ENCODE results near the gene ZNF764.

GRCh38 chr16:30561089-30561816 is 3.1 kb upstream of the ZNF764 start:
- TF ChIP-seq SUZ12 (IDR thresholded peaks at IDR 0.05; ENCODE audit: extremely low read depth, insufficient read depth, insufficient read length) (no peak), YY1 (IDR thresholded peaks at IDR 0.05; ENCODE audit: insufficient read depth, insufficient read length) (no peak)
